Neural crest cell (in vitro differentiated cells): ENCODE results near the gene ENGASE. TPM values are rescaled to one million over a fixed set of nuclear protein-coding genes. Genes with fewer than 3 reads are reported as not detected.

Source experiments
- DNase-seq: peaks from one replicate; pipeline ENCODE4 v3.0.0; 2021; ENCODE audit warnings: low read depth, mixed read lengths, low spot score
- H3K27ac Mint-ChIP-seq: one replicate; pipeline ENCODE4 v1.8.0; 2021; ENCODE audit warnings: mild to moderate bottlenecking, mixed read lengths; ENCODE audit not compliant: unreplicated experiment
- H3K27me3 Mint-ChIP-seq: 2 replicates; pipeline ENCODE4 v1.8.0; 2021; ENCODE audit warnings: low read depth, mild to moderate bottlenecking, mixed read lengths
- H3K36me3 Mint-ChIP-seq: 2 replicates; pipeline ENCODE4 v1.8.0; 2021; ENCODE audit warnings: low read depth, mild to moderate bottlenecking, mixed read lengths
- H3K4me1 Mint-ChIP-seq: 2 replicates; pipeline ENCODE4 v1.8.0; 2021; ENCODE audit warnings: mixed read lengths
- H3K4me3 Mint-ChIP-seq: one replicate; pipeline ENCODE4 v1.8.0; 2021; ENCODE audit warnings: mild to moderate bottlenecking, mixed read lengths
- H3K9me3 Mint-ChIP-seq: 2 replicates; pipeline ENCODE4 v1.8.0; 2021; ENCODE audit warnings: mixed read lengths
- CTCF ChIP-seq: fragments of 200-600 bp; sonication (generic); conservative IDR thresholded peaks from 2 replicates; pipeline ENCODE4 v1.5.0; 2021; ENCODE audit warnings: antibody characterized with exemption, mild to moderate bottlenecking
- total RNA-seq: library from RNA; stranded (reverse); gene quantifications from 2 replicates; pipeline ENCODE4 v1.2.1, GENCODE V29; 2021

ENGASE gene
- total RNA-seq, 1 donor from 2014 or later = 52.6 TPM

DNA sequence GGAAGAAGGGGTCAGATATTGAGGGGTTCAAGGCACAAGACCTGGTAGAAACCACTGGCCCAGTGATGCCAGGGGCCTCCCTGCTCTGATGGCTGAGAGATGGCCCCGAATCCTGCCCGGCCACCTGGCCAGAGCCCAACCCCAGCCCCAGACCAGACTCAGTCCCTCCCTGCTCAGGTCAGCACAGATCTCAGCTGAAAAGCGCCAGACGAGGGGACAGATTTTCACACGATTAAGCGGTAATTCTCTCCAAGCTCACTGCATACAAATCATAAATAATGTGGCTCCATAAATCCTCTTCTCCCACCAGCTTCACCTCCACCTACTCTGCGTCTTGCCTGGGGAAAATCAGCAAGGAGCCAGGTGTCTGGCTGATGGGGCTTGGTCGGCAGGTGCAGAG is 57.1 kb downstream of the ENGASE start:
- H3K4me3 Mint-ChIP-seq = no peak overlapping the region
- DNase-seq = no peak
- H3K36me3 Mint-ChIP-seq = no peaks in the 10 kb centered on the region
- no peaks in the 10 kb centered on the region for H3K4me1 Mint-ChIP-seq
- no peak overlapping the region for H3K27ac Mint-ChIP-seq
- no peaks in the 10 kb centered on the region for H3K9me3 Mint-ChIP-seq
- no peak for TF ChIP-seq CTCF
- peaks cover 6% of the 10 kb centered on the region for H3K27me3 Mint-ChIP-seq

DNA sequence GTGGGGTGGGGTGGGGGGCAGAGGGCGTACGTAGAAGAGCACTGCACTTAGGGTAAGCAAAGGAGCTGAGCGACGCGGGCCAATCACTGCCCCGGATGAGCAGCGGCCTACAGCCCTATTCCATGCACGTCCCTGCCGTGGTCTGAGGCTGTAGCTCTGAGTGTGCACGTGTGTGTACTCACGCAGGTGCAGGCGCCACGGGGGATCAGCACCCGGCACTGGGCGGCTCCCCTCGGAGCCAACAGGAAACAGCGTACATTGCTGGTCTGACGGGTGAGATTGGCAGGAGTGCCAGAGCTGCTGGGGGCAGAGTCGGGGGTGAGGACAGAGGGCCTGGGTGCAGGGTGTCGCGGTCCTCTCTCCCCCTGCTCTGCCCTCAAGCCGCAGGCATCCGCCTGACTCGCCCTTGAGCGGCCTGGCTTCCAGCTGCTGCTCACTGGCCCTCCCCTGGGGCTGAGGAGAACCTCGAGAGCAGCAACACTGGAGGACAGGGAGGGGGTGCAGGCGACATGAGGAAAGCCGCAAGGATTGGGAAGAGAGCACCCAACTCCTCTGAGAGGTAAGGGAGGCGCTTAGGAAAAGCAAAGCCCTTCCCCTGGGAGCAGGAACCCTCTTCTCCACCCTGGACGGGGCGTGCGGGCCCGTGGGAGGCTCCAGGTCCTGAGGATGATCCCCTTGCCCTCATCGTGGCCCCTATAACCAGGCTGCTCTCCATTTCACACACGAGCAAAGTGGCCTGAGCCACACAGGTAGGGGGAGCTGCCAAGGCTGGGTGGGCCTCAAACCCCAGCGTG is 57.8 kb downstream of the ENGASE start:
- DNase-seq = no peak
- Mint-ChIP-seq H3K4me3 (no peak overlapping the region), H3K36me3 (no peaks in the 10 kb centered on the region), H3K27ac (no peak overlapping the region), H3K9me3 (no peaks in the 10 kb centered on the region), H3K4me1 (no peaks in the 10 kb centered on the region), H3K27me3 (peaks cover 2% of the 10 kb centered on the region)
- TF ChIP-seq CTCF = no peak

- no peaks in the 10 kb centered on the region for H3K9me3 Mint-ChIP-seq
- H3K4me1 Mint-ChIP-seq = no peaks in the 10 kb centered on the region
- TF ChIP-seq CTCF = no peak
- H3K27ac Mint-ChIP-seq = no peak overlapping the region
- H3K36me3 Mint-ChIP-seq = no peaks in the 10 kb centered on the region
- no peak overlapping the region for H3K4me3 Mint-ChIP-seq
- no peaks in the 10 kb centered on the region for H3K27me3 Mint-ChIP-seq
- no peak for DNase-seq
These were observed 58.6 kb downstream of the ENGASE start for GRCh38 chr17:79133214-79133613.

GRCh38 chr17:79133985-79134384 is 59.4 kb downstream of the ENGASE start:
- H3K27me3 Mint-ChIP-seq = no peaks in the 10 kb centered on the region
- DNase-seq = no peak
- TF ChIP-seq CTCF = no peak
- H3K4me3 Mint-ChIP-seq = no peak overlapping the region
- H3K4me1 Mint-ChIP-seq = no peaks in the 10 kb centered on the region
- no peaks in the 10 kb centered on the region for H3K36me3 Mint-ChIP-seq
- no peak overlapping the region for H3K27ac Mint-ChIP-seq
- no peaks in the 10 kb centered on the region for H3K9me3 Mint-ChIP-seq

- Mint-ChIP-seq H3K4me1 (no peaks in the 10 kb centered on the region), H3K9me3 (no peaks in the 10 kb centered on the region), H3K27me3 (no peaks in the 10 kb centered on the region), H3K36me3 (no peaks in the 10 kb centered on the region), H3K4me3 (no peak overlapping the region), H3K27ac (no peak overlapping the region)
- no peak for TF ChIP-seq CTCF
- no peak for DNase-seq
These were observed 60.4 kb downstream of the ENGASE start for GRCh38 chr17:79135011-79135410.
